Right ventricle myocardium inferior (tissue), 1 donor: ENCODE data around the gene CASK. TPM values are rescaled to one million over a fixed set of nuclear protein-coding genes. Genes with fewer than 3 reads are reported as not detected.

Experiments used
- ATAC-seq: fragments of 200-7000 bp; cut with Tn5 transposase; one replicate; pipeline ENCODE4 v1.9.1; 2020; ENCODE audit warnings: mild to moderate bottlenecking, moderate library complexity
- DNase-seq: peaks from one replicate; pipeline ENCODE4 v3.0.0; 2021; ENCODE audit errors: missing footprints
- intact Hi-C: fragments of 100-400 bp; cut with DNase I; formaldehyde crosslinking; loops from one replicate; pipeline ENCODE4 v1.11.0; 2022
- total RNA-seq: library from RNA; stranded (reverse); fragmentation: NEBNext Ultra II Directional; extraction: Animal tissue kit (Norgen Biotek cat#: 25700); gene quantifications from one replicate; pipeline ENCODE4 v1.2.1, GENCODE V29; 2021
- donor health status: DM: no; HTN: yes; CAD: no; lungs with severe emphysema.

The CASK gene
- total RNA-seq, 1 donor from 2014 or later, result 16.6 TPM

DNA sequence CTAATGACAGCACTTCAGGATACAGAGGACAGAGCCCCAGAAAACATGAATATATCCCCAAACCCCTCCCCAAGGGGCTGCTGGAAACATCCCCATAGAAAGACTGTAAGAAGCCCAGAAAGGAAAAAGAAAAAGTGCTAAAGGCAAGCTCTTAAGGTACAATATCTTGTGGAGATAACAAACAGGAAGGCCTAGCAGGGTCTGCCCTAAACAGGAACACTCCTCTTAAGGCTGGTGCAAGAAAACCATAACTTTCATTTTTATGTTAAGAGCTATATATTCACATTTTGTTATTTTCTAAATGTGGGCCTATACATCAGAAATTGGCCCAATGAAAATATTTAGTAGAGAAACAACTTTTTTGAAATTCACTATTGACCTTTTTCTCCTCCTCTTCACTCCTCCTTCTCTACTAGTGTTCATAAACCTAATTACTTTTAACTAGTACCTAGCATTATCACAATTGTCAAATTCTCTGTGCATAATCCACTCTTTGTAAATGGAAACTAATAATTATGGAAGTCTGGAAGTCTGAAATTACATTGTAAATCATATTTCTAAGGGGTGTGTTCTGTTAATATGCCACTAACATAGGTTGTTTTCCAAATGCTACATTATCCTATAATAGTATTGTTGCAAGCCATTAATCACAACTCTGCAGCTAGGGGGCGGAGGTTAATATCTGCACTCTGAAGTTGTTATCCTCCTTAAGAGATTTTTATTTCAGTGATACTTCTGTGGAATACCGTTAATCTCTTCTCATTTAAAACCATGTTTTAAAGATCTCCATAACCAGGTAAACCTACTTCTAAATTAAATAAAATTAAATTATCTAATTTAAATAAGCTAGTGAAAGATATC lies 59.8 kb downstream of the CASK start:
- DNase-seq (no peak), ATAC-seq (no peak)
- intact Hi-C loops, result no loop called here

GRCh38 chrX:41862562-41863184 lies 60.7 kb downstream of the CASK start:
- DNase-seq (no peak), ATAC-seq (no peak)
- intact Hi-C loops, result no loop called here

DNA sequence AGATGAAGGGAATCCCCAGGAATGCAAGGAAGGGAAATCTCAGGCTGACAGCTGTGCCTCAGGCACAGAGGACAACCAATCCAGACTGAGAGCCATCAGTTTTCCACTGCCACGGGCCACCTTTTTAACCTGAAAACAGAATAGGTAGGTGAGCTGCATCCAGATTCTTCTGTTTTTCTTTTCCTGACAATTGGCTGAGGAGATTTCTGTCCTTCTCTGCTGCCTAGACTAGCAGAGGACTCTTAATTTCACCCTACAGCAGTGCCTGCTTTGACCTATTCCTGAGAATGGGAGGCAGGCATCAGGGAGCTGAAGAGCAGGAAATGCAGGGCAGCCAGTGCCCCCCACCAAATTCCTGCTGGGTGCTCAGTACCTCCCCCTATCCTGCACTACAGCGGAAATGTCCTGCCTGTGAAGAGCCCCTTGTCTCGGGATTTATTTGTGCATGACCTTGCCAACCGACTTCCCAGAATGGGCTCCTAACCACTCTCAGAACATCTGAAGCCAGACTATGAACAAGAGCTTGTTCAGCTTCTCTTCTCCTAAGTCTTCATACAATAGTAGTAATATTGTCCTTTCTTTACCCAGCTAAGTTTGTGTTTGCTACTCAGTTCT lies 65.1 kb downstream of the CASK start:
- intact Hi-C loops, result no loop called here
- ATAC-seq, result no peak

GRCh38 chrX:41857670-41858069 lies 65.7 kb downstream of the CASK start:
- no peak for DNase-seq
- ATAC-seq, result no peak
- intact Hi-C loops, result no loop called here

More for the DNA sequence above, 65.1 kb downstream of the CASK start:
- no peak for DNase-seq

DNA sequence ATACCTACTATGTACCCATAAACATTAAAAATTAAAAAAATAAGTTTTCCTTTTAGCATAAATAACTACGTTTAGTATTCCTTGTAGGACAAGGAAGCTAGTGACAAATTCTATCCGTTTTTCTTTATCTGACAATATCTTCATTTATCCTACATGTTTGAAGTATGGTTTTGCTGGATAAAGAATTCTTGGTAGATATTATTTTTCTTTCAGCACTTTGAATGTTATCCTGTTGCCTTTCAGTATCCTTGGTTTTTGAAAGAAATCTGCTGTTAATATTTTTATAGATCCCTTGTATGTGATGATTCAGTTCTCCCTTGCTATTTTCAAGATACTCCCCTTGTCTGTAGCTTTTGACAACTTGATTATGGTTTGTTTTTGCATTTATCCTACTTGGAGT lies 76.6 kb downstream of the CASK start:
- ATAC-seq, result no peak
- intact Hi-C loops, result no loop called here

GRCh38 chrX:41837270-41837944 lies 85.9 kb downstream of the CASK start:
- intact Hi-C loops, result no loop called here
- no peak for ATAC-seq
- no peak for DNase-seq

More for the DNA sequence above, 76.6 kb downstream of the CASK start:
- no peak for DNase-seq

GRCh38 chrX:41828826-41829225 lies 94.5 kb downstream of the CASK start:
- intact Hi-C loops, result no loop called here

GRCh38 chrX:41827886-41828285 lies 95.5 kb downstream of the CASK start:
- ATAC-seq, result no peak
- intact Hi-C loops, result no loop called here
- DNase-seq, result no peak

More at GRCh38 chrX:41828826-41829225, 94.5 kb downstream of the CASK start:
- DNase-seq (no peak), ATAC-seq (no peak)

- DNase-seq (no peak), ATAC-seq (no peak)
- intact Hi-C loops, result no loop called here
Observed at GRCh38 chrX:41825796-41826195, 97.6 kb downstream of the CASK start.

DNA sequence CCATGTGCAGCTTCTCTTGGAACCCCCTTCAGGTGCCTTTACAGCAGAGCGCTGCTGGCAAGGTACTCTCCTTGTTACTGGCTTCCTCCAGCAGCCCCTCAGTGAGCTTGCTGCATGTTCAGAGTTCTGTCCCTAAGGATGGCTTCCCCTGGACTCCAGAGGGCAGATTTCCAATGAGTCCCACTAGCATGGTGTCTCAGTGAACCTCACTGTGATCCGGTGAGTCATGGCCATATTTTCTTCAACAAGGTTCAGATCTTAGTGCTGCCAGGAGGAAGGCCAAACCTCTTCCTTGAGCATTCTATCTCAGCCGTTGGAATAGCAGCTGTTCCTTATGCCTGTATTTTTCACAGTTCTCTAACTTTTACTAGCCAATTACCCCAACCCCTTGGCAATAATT lies 98.8 kb downstream of the CASK start:
- no peak for DNase-seq

GRCh38 chrX:41823402-41823801 lies 100.0 kb downstream of the CASK start:
- intact Hi-C loops, result no loop called here
- DNase-seq (no peak), ATAC-seq (no peak)

More for the DNA sequence above, 98.8 kb downstream of the CASK start:
- intact Hi-C loops, result no loop called here
- ATAC-seq, result no peak

GRCh38 chrX:41822892-41823291 lies 100.5 kb downstream of the CASK start:
- ATAC-seq, result no peak

GRCh38 chrX:41808047-41808446 lies 115.3 kb downstream of the CASK start:
- ATAC-seq (no peak), DNase-seq (no peak)
- intact Hi-C loops, result no loop called here

More at GRCh38 chrX:41822892-41823291, 100.5 kb downstream of the CASK start:
- intact Hi-C loops, result no loop called here
- no peak for DNase-seq

GRCh38 chrX:41802958-41803357 lies 120.4 kb downstream of the CASK start:
- intact Hi-C loops, result no loop called here
- DNase-seq (no peak), ATAC-seq (no peak)

DNA sequence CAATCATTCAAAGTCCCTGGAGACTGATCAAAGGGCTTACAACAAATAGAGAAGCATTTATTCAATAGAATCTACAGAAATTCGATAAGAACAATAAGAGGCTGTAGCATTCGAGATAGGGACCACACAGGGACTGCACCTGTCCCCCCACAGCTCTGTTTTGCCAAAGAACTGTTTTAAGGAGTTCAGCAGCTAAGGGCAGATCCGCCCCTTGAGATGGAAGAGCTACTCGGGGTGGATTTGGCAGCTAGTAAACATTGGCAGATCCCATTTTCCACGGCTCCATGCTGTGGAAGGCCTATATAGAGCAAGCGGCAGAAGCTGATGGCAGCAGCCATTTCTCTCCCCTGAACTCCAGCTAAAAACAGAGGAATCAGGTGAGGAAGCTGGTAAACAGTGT lies 123.7 kb downstream of the CASK start:
- intact Hi-C loops, result loop anchor here (5.0 kb wide), 1 partner anchor 1758 kb away; no protein-coding TSS in a partner anchor
- ATAC-seq, result no peak
- no peak for DNase-seq

- ATAC-seq, result no peak
- no peak for DNase-seq
- intact Hi-C loops, result loop anchor here (5.0 kb wide), 1 partner anchor 1761 kb away; no protein-coding TSS in a partner anchor
Observed at GRCh38 chrX:41796577-41796976, 126.8 kb downstream of the CASK start.

DNA sequence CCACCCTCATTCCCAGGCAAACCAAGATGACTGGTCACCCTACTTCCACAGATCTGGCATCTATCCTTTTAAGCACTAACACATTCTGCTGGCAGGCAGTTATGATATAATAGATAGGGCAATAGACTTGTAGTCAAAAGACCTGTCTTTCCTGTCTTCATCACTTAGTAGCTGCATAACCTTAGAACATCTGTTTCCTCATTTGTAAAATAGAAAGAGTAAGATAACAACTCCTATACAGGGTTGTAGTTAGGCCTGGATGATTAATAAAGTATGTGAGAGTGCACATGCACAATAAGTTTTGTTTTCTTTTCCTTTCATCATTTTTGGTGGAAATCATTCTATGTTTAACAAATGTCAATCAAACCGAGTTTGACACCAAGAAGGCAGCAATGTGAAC lies 127.3 kb downstream of the CASK start:
- intact Hi-C loops, result loop anchor here (5.0 kb wide), 1 partner anchor 1761 kb away; no protein-coding TSS in a partner anchor
- DNase-seq, result no peak
- ATAC-seq, result no peak

DNA sequence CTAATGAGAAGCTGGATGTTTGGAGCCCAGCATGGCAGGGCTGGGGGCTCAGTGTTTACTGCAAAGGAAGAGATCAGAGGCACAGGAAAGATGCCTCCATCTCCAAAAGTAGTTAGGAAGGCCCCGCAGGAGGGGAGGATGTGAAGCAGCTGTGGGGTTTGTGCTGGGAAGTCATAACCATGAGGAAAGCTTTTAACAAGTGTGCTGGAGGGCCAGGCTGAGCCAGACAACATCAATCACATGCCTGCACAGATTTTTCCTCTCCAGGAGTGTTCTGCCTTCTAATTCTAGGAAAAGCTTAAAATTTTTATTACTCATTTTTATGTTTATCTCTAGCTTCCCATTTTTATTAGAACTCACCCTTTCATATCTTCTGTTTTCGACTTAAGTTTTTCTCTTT lies 134.0 kb downstream of the CASK start:
- intact Hi-C loops, result no loop called here
- ATAC-seq, result no peak

DNA sequence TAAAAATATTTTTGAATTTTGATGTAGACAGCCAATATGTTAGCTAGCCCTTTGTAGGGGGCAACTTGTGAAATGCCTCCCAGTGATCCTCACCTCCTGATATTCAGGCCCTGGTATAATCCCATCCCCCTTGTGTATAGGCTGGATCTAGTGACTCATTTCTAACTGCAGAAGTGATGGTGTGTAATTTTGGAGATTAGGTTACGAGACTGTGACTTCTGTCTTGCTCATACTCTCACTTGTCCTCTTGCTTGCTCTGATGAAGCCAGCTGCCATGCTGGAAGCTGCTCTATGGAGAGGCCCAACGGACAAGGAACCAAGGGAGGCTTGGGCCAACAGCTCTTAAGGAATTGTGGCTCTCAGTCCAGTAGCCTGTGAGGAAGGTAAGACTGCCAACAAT lies 137.7 kb downstream of the CASK start:
- no peak for ATAC-seq
- DNase-seq, result no peak
- intact Hi-C loops, result no loop called here

More for the DNA sequence above, 134.0 kb downstream of the CASK start:
- DNase-seq, result no peak
